Stimulated activated naive B cell treated with anti-CD40 and anti-IgM and Interleukin-4, amounts not matched to agents 10 μg/mL and 1 μg/mL and 100 μg/mL, for 72 hours (primary cell): ENCODE results near the gene ESR1.
"Not testable (repeated sequence)": the region's sequence is repeated elsewhere in the genome, so short reads cannot be mapped to it uniquely, and the experiment has no call there.

Experiments
- ATAC-seq, 2 donors: fragments of 150-1000 bp; cut with Tn5 transposase; replicated peaks; 2 replicates each; pipeline ENCODE4 v1.10.0; 2021; ENCODE audit warnings: moderate library complexity in 1 of 2
- DNase-seq: peaks from one replicate; pipeline ENCODE4 v3.0.0; 2021
- H3K27ac Mint-ChIP-seq: one replicate; pipeline ENCODE4 v1.8.0; 2022; ENCODE audit warnings: mild to moderate bottlenecking, mixed read lengths
- H3K27me3 Mint-ChIP-seq, 2 donors: one replicate each; pipeline ENCODE4 v1.8.0; 2022; ENCODE audit warnings: mixed read lengths in 2 of 2
- H3K36me3 Mint-ChIP-seq, 2 donors: one replicate each; pipeline ENCODE4 v1.8.0; 2022; ENCODE audit warnings: mixed read lengths in 2 of 2, mild to moderate bottlenecking in 1 of 2
- H3K4me1 Mint-ChIP-seq, 2 donors: one replicate each; pipeline ENCODE4 v1.8.0; 2022; ENCODE audit warnings: mixed read lengths in 2 of 2, mild to moderate bottlenecking in 1 of 2
- H3K4me3 Mint-ChIP-seq, 2 donors: one replicate each; pipeline ENCODE4 v1.8.0; 2022; ENCODE audit warnings: mild to moderate bottlenecking in 2 of 2, mixed read lengths in 2 of 2, moderate library complexity in 1 of 2
- H3K9me3 Mint-ChIP-seq, 2 donors: one replicate each; pipeline ENCODE4 v1.8.0; 2022; ENCODE audit warnings: mixed read lengths in 2 of 2, mild to moderate bottlenecking in 1 of 2

ESR1 gene

DNA sequence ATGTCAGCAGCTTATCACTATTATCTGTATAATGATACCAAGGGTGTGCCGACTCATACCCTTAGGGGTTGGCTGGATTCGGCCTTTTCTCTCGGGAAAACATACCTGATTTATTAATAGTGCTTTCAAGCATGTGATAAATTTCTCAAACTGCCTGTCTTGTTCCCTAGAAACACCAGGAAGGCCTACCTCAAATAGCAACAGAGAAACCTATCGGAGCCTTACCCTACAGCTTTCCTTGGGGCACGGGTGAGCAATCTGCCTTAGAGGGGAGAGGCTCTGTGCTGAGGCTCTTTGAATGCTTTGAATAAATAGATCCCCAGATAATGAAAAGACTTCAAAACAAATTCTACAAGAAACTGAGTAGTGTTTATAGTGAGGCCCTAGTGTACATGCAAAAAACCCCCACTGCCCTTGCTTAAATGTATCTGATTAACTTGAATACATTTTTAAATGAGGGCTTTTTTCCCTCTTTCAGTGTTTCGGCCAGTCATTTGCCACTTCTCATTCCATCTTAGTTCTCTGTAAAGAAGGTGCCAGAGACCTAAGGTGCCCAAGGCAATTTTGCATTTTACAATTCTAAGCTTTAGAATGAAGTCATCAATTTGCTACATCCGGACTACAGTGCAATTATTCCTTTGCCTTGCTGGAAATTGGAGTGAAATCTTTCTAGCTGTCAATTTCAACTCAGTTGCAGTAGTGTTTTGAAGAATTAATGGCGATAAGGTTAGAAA, 320.1 kb downstream of the ESR1 start:
- DNase-seq (no peak), ATAC-seq (no peak)
- peaks cover 26 to 29% of the 10 kb centered on the region in 2 donors for H3K36me3 Mint-ChIP-seq
- no peak overlapping the region for H3K27ac Mint-ChIP-seq
- H3K4me1 Mint-ChIP-seq: peaks cover 0 to 4% of the 10 kb centered on the region in 2 donors
- no peaks in the 10 kb centered on the region for H3K27me3 Mint-ChIP-seq
- no peak overlapping the region for H3K4me3 Mint-ChIP-seq
- no peaks in the 10 kb centered on the region for H3K9me3 Mint-ChIP-seq

DNA sequence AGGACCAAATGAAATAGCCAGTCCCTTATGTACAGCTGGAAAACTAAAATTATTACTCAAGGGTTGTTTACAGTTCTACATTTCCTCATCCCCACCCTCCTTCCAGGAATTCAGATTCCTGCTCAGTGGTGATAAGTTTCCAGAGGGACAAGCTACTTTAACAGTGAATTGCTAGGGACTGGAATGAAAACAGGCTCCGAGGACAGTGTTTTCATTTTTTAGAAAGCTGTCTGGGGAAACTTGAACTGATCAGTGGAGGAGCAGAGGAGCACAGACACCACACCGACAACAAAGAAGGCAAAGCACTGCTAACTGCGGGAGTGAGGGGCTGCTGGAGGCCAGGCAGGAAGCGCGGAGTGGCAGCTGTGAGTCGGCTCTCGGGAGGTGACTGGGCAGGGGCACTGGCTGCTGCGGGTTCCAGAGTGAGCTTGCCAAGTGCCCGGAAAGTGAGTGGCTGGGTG, 322.2 kb downstream of the ESR1 start:
- Mint-ChIP-seq H3K27ac (no peak overlapping the region), H3K36me3 (peaks cover 26 to 29% of the 10 kb centered on the region in 2 donors), H3K4me3 (no peak overlapping the region), H3K9me3 (no peaks in the 10 kb centered on the region), H3K27me3 (no peaks in the 10 kb centered on the region), H3K4me1 (peaks cover 0 to 2% of the 10 kb centered on the region in 2 donors)
- ATAC-seq (no peak), DNase-seq (no peak)

- ATAC-seq: no peak
- Mint-ChIP-seq H3K27ac (no peak overlapping the region), H3K27me3 (no peaks in the 10 kb centered on the region), H3K4me1 (peaks cover 0 to 2% of the 10 kb centered on the region in 2 donors), H3K4me3 (no peak overlapping the region), H3K9me3 (no peaks in the 10 kb centered on the region), H3K36me3 (peaks cover 27 to 30% of the 10 kb centered on the region in 2 donors)
- DNase-seq: no peak
These were observed 323.0 kb downstream of the ESR1 start for GRCh38 chr6:152130441-152130840.

GRCh38 chr6:152135755-152136448, 328.4 kb downstream of the ESR1 start:
- DNase-seq (no peak), ATAC-seq (no peak)
- Mint-ChIP-seq H3K27ac (no peak overlapping the region), H3K9me3 (no peaks in the 10 kb centered on the region), H3K4me3 (no peak overlapping the region), H3K27me3 (no peaks in the 10 kb centered on the region), H3K4me1 (no peaks in the 10 kb centered on the region), H3K36me3 (peaks cover 16 to 36% of the 10 kb centered on the region in 2 donors)

DNA sequence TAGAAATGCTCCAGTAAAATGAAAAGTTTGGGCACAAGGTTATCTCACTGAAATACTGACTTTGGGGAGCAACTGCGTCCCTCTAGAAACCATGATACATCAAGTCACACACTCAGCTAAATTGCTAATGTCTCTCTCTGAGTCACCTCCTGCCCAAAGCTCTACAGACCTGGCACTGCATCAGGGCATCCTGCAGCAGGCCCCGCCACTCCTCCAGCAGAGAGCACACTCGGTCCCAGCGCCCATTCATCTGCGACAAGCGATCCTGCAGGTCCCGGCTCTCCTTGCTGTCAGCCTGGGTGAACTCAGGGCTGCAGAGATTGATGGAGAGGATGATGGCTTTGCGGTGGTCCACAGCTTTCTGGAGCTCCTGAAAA, 329.0 kb downstream of the ESR1 start:
- Mint-ChIP-seq H3K27ac (no peak overlapping the region), H3K27me3 (no peaks in the 10 kb centered on the region), H3K4me3 (no peak overlapping the region), H3K4me1 (no peaks in the 10 kb centered on the region), H3K36me3 (peaks cover 16 to 41% of the 10 kb centered on the region in 2 donors), H3K9me3 (no peaks in the 10 kb centered on the region)
- no peak for ATAC-seq
- no peak for DNase-seq

DNA sequence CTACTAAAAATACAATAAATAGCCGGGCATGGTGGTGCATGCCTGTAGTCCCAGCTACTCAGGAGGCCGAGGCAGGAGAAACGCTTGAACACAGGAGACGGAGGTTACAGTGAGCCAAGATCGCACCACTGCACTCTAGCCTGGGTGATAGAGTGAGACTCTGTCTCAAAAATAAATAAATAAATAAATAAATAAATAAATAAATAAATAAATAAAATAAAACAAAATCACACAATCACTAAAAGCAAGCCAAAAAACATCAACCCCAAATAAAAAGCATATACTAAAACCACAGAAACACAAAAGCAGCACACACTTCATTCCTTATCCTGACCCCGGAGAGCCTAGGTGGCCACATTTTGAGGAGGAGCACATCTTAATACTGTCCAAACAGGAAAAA, 330.9 kb downstream of the ESR1 start:
- not testable (repeated sequence) for H3K27ac Mint-ChIP-seq, ATAC-seq, H3K9me3 Mint-ChIP-seq, DNase-seq, H3K27me3 Mint-ChIP-seq, H3K4me1 Mint-ChIP-seq, H3K4me3 Mint-ChIP-seq
- peaks cover 10 to 35% of the 10 kb centered on the region in 2 donors for H3K36me3 Mint-ChIP-seq

- Mint-ChIP-seq H3K4me1 (peaks cover 5 to 6% of the 10 kb centered on the region in 2 donors), H3K4me3 (no peak overlapping the region), H3K27ac (no peak overlapping the region), H3K27me3 (no peaks in the 10 kb centered on the region), H3K36me3 (peaks cover 22 to 37% of the 10 kb centered on the region in 2 donors), H3K9me3 (no peaks in the 10 kb centered on the region)
- no peak for ATAC-seq
- DNase-seq: no peak
These were observed 334.6 kb downstream of the ESR1 start for GRCh38 chr6:152142105-152142504.

GRCh38 chr6:152143359-152143758, 335.9 kb downstream of the ESR1 start:
- H3K27me3 Mint-ChIP-seq: no peaks in the 10 kb centered on the region
- ATAC-seq: no peak
- DNase-seq: no peak
- H3K4me1 Mint-ChIP-seq: peaks cover 5 to 8% of the 10 kb centered on the region in 2 donors
- no peaks in the 10 kb centered on the region for H3K9me3 Mint-ChIP-seq
- H3K4me3 Mint-ChIP-seq: no peak overlapping the region
- no peak overlapping the region for H3K27ac Mint-ChIP-seq
- peaks cover 32 to 45% of the 10 kb centered on the region in 2 donors for H3K36me3 Mint-ChIP-seq

DNA sequence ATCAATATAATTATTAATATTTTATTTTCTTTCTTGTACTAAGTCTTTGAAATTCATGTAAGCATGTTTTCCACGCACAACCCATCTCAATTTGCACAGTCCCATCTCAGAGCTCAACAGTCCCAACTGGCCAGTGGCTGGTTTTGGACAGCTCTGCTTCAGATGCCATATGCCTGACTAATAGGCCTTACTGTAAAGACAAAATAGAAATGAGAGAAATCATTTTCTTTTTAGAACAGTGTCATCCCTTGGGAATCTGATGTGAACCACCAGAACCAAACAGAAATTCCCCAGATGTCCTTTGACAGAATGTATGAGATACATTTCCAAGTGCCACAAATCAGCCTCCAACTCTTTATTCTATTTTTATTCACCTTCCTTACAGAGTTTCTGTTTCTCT, 338.9 kb downstream of the ESR1 start:
- H3K9me3 Mint-ChIP-seq: no peaks in the 10 kb centered on the region
- H3K4me1 Mint-ChIP-seq: peaks cover 5 to 8% of the 10 kb centered on the region in 2 donors
- ATAC-seq (no peak), DNase-seq (no peak)
- H3K27ac Mint-ChIP-seq: no peak overlapping the region
- H3K4me3 Mint-ChIP-seq: no peak overlapping the region
- peaks cover 32 to 43% of the 10 kb centered on the region in 2 donors for H3K36me3 Mint-ChIP-seq
- no peaks in the 10 kb centered on the region for H3K27me3 Mint-ChIP-seq

DNA sequence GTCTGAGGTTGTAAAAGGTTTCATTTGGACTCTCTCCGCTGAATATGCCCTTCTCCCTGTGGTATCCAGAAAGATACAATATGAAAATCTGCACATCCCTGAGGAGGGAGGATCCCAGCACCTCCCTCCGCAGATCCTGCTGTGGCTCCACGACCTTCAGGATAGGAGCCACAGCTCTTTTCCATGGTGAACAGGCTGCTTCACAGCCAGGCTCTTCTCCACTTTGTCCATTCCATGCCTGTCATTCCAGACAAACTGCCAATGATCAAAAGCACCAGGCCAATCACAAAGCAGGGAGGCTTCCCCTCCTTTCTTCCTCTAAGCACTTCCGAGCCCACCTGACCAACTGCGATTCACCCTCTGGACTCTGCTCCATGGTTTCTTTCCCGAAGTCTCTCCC, 339.8 kb downstream of the ESR1 start:
- DNase-seq (no peak), ATAC-seq (no peak)
- Mint-ChIP-seq H3K4me3 (no peak overlapping the region), H3K4me1 (peaks cover 5 to 8% of the 10 kb centered on the region in 2 donors), H3K27ac (peak overlapping the region; percentile 39), H3K9me3 (no peaks in the 10 kb centered on the region), H3K36me3 (peaks cover 32 to 48% of the 10 kb centered on the region in 2 donors), H3K27me3 (no peaks in the 10 kb centered on the region)

- H3K27me3 Mint-ChIP-seq: no peaks in the 10 kb centered on the region
- no peak overlapping the region for H3K27ac Mint-ChIP-seq
- no peak overlapping the region for H3K4me3 Mint-ChIP-seq
- peaks cover 5 to 8% of the 10 kb centered on the region in 2 donors for H3K4me1 Mint-ChIP-seq
- ATAC-seq (no peak), DNase-seq (no peak)
- H3K9me3 Mint-ChIP-seq: no peaks in the 10 kb centered on the region
- peaks cover 32 to 51% of the 10 kb centered on the region in 2 donors for H3K36me3 Mint-ChIP-seq
These were observed 340.9 kb downstream of the ESR1 start for GRCh38 chr6:152148412-152148811.

DNA sequence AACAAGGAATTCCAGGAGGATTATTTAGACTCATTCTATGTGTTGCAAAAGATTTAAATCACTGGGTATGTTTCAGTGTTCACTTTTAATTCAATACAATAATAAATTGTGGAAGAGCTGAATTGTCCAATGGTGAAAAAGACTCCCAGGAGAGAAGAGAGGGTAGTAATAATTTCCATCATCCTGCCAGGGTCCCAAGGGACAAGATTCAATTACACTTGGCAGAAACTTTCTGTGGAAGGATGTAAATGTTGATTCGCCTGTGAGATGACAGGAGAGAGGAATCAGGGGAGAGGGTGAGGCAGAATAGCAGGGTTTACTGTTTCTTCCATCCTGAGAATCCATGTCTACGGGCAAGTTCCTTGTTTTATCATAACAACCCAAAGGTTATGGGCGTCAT, 342.7 kb downstream of the ESR1 start:
- ATAC-seq (no peak), DNase-seq (no peak)
- Mint-ChIP-seq H3K27me3 (no peaks in the 10 kb centered on the region), H3K4me1 (peaks cover 5 to 8% of the 10 kb centered on the region in 2 donors), H3K27ac (no peak overlapping the region), H3K9me3 (no peaks in the 10 kb centered on the region), H3K36me3 (peaks cover 20 to 45% of the 10 kb centered on the region in 2 donors), H3K4me3 (no peak overlapping the region)

DNA sequence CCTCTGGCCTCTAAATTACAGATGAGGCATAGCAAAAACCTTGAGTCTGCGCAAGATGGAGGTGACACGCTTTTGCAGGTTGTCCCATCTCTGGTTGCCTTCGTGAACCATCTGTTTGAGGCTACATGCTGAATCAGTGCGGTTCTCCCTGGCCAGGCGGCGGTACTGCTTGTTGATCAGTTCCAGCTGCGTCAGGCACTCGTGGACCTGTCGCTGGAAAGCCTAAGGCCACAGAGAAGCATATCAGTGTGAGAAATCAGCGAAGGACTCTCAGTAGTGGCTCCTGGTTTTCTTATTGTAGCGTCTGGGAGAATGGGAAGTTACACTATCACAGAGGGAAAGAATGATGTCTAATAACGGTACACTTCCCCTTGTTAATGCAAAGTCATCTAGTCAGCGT, 344.4 kb downstream of the ESR1 start:
- H3K36me3 Mint-ChIP-seq: peaks cover 18 to 41% of the 10 kb centered on the region in 2 donors
- no peaks in the 10 kb centered on the region for H3K9me3 Mint-ChIP-seq
- peaks cover 0 to 6% of the 10 kb centered on the region in 2 donors for H3K4me1 Mint-ChIP-seq
- H3K4me3 Mint-ChIP-seq: no peak overlapping the region
- DNase-seq (no peak), ATAC-seq (no peak)
- no peak overlapping the region for H3K27ac Mint-ChIP-seq
- no peaks in the 10 kb centered on the region for H3K27me3 Mint-ChIP-seq

- Mint-ChIP-seq H3K36me3 (peaks cover 12 to 32% of the 10 kb centered on the region in 2 donors), H3K27me3 (no peaks in the 10 kb centered on the region), H3K27ac (no peak overlapping the region), H3K4me1 (peaks cover 6 to 13% of the 10 kb centered on the region in 2 donors), H3K4me3 (no peak overlapping the region), H3K9me3 (no peaks in the 10 kb centered on the region)
- ATAC-seq (no peak), DNase-seq (no peak)
These were observed 347.3 kb downstream of the ESR1 start for GRCh38 chr6:152154559-152155356.
